PC-3 (cell line): ENCODE data around the gene ACTR1A. TPM values are rescaled to one million over a fixed set of nuclear protein-coding genes. Genes with fewer than 3 reads are reported as not detected.

Source experiments
- ATAC-seq: fragments of 200-7000 bp; cut with Tn5 transposase; 2 replicates; pipeline ENCODE4 v1.9.1; 2020; ENCODE audit warnings: mild to moderate bottlenecking, moderate library complexity
- BruUV-seq: library from RNA; stranded (reverse); fragments of 400-500 nt; replicated peaks from 2 replicates; lab custom pipeline; 2021; lab: Mats Ljungman, UMichigan
- CTCF ChIA-PET: fragments of 300-600 bp; sonication (Branson Sonifier 250); formaldehyde crosslinking; loops from one replicate; lab custom pipeline; 2022; ENCODE audit warnings: antibody characterized with exemption; lab: Charles Lee
- POLR2A ChIA-PET: fragments of 300-600 bp; sonication (Branson Sonifier 250); formaldehyde crosslinking; loops from one replicate; lab custom pipeline; 2022; ENCODE audit warnings: antibody characterized with exemption; ENCODE audit not compliant: unreplicated experiment; lab: Charles Lee
- DNase-seq: peaks from one replicate; pipeline ENCODE4 v3.0.0-alpha.2; 2015
- H2AFZ ChIP-seq: fragments of 300-600 bp; sonication (generic); 2 replicates; pipeline ENCODE4 v1.6.0; 2016; ENCODE audit warnings: antibody characterized with exemption, low read length
- H3F3A ChIP-seq: fragments of 300-600 bp; sonication (generic); one replicate; pipeline ENCODE4 v1.6.0; 2017; ENCODE audit warnings: antibody characterized with exemption, low read length, control low read depth, mild to moderate bottlenecking; ENCODE audit not compliant: unreplicated experiment
- H3K27ac ChIP-seq: fragments of 300-600 bp; sonication (generic); 2 replicates; pipeline ENCODE4 v1.5.1; 2016; ENCODE audit warnings: mild to moderate bottlenecking, low read length
- H3K27me3 ChIP-seq: fragments of 300-600 bp; sonication (generic); 2 replicates; pipeline ENCODE4 v1.6.1; 2016; ENCODE audit warnings: low read length, mixed read lengths
- H3K36me3 ChIP-seq: fragments of 300-600 bp; sonication (generic); 2 replicates; pipeline ENCODE4 v1.6.1; 2016; ENCODE audit warnings: low read depth, mixed run types, low read length, mixed read lengths
- H3K4me1 ChIP-seq: fragments of 300-600 bp; sonication (generic); 2 replicates; pipeline ENCODE4 v1.5.1; 2016; ENCODE audit warnings: low read length; ENCODE audit not compliant: insufficient read depth
- H3K4me2 ChIP-seq: fragments of 300-600 bp; sonication (generic); 2 replicates; pipeline ENCODE4 v1.6.0; 2016; ENCODE audit warnings: low read length
- H3K4me3 ChIP-seq: fragments of 300-600 bp; sonication (generic); 2 replicates; pipeline ENCODE4 v1.5.1; 2016; ENCODE audit warnings: mild to moderate bottlenecking, low read length, mixed read lengths
- H3K79me2 ChIP-seq: fragments of 300-600 bp; sonication (generic); 2 replicates; pipeline ENCODE4 v1.6.1; 2017; ENCODE audit warnings: low read length, mixed read lengths
- H3K9ac ChIP-seq: fragments of 300-600 bp; sonication (generic); 2 replicates; pipeline ENCODE4 v1.6.0; 2016; ENCODE audit warnings: mild to moderate bottlenecking, low read length
- H3K9me2 ChIP-seq: fragments of 300-600 bp; sonication (generic); replicated peaks from 2 replicates; pipeline ENCODE4 v1.6.1; 2016; ENCODE audit warnings: mixed run types, low read length, mixed read lengths
- H3K9me3 ChIP-seq: fragments of 300-600 bp; sonication (generic); 2 replicates; pipeline ENCODE4 v1.6.1; 2016; ENCODE audit warnings: low read length, mixed read lengths
- H4K20me1 ChIP-seq: fragments of 300-600 bp; sonication (generic); 2 replicates; pipeline ENCODE4 v1.6.1; 2016; ENCODE audit warnings: low read length, mixed read lengths
- EZH2 ChIP-seq: fragments of 300-600 bp; sonication (generic); IDR thresholded peaks from one replicate; pipeline ENCODE4 v1.6.1; 2017; ENCODE audit warnings: antibody characterized with exemption, mild to moderate bottlenecking, low read length; ENCODE audit not compliant: unreplicated experiment
- EZH2phosphoT487 ChIP-seq: fragments of 300-600 bp; sonication (generic); IDR thresholded peaks from 2 replicates; pipeline ENCODE4 v1.6.1; 2018; ENCODE audit warnings: mild to moderate bottlenecking, antibody characterized with exemption, low read length, borderline replicate concordance
- intact Hi-C: fragments of 100-400 bp; cut with micrococcal nuclease; formaldehyde crosslinking; loops from 2 replicates; pipeline ENCODE4 v1.9.0; 2023
- total RNA-seq: library from RNA; depleted of rRNA; stranded (reverse); fragments of >200 nt; gene quantifications from 2 replicates; pipeline ENCODE4 v1.2.3, GENCODE V29; 2014
- TF ChIP-seq, protein P1 (sequence below): fragments of 300-600 bp; sonication (generic); conservative IDR thresholded peaks from 2 replicates; pipeline ENCODE4 v1.5.1; 2017; ENCODE audit warnings: antibody characterized with exemption, low read depth, mild to moderate bottlenecking, low read length

The ACTR1A gene
- total RNA-seq, 1 experiment from 2014 or later: 69.9 TPM

DNA sequence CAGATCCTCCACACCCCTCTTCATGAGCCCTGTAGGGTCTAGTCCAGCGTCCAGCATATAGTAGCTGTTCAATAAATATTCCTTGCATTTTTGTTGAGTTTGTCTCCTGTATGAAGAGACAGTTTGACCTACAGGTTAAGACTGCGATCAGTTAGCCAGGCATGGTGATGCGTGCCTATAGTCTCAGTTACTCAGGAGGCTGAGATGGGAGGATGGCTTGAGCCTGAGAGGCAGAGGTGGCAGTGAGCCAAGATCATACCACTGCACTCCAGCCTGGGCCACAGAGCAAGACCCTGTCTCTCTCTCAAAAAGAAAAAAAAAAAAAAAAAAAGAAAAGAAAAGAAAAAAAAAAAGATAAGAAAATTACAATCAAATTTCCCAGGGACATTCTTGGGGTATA, 65.0 kb downstream of the ACTR1A start:
- Histone ChIP-seq H3K79me2 (no peaks in the 10 kb centered on the region), H2AFZ (no peak overlapping the region), H3F3A (no peaks in the 10 kb centered on the region), H3K4me1 (no peaks in the 10 kb centered on the region), H4K20me1 (no peaks in the 10 kb centered on the region), H3K4me2 (no peak overlapping the region), H3K36me3 (no peaks in the 10 kb centered on the region), H3K9ac (no peak overlapping the region), H3K9me2 (no peaks in the 10 kb centered on the region), H3K27me3 (no peaks in the 10 kb centered on the region), H3K9me3 (no peaks in the 10 kb centered on the region), H3K4me3 (no peak overlapping the region), H3K27ac (no peak overlapping the region)
- DNase-seq (no peak), ATAC-seq (no peak)
- ChIA-PET CTCF (no interaction called here), POLR2A (no interaction called here)
- intact Hi-C loops: no loop called here
- TF ChIP-seq EZH2: no peak
- TF ChIP-seq, protein P1, sequence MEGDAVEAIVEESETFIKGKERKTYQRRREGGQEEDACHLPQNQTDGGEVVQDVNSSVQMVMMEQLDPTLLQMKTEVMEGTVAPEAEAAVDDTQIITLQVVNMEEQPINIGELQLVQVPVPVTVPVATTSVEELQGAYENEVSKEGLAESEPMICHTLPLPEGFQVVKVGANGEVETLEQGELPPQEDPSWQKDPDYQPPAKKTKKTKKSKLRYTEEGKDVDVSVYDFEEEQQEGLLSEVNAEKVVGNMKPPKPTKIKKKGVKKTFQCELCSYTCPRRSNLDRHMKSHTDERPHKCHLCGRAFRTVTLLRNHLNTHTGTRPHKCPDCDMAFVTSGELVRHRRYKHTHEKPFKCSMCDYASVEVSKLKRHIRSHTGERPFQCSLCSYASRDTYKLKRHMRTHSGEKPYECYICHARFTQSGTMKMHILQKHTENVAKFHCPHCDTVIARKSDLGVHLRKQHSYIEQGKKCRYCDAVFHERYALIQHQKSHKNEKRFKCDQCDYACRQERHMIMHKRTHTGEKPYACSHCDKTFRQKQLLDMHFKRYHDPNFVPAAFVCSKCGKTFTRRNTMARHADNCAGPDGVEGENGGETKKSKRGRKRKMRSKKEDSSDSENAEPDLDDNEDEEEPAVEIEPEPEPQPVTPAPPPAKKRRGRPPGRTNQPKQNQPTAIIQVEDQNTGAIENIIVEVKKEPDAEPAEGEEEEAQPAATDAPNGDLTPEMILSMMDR: no peak
- no peak for TF ChIP-seq EZH2phosphoT487
- BruUV-seq: no TSS peak

DNA sequence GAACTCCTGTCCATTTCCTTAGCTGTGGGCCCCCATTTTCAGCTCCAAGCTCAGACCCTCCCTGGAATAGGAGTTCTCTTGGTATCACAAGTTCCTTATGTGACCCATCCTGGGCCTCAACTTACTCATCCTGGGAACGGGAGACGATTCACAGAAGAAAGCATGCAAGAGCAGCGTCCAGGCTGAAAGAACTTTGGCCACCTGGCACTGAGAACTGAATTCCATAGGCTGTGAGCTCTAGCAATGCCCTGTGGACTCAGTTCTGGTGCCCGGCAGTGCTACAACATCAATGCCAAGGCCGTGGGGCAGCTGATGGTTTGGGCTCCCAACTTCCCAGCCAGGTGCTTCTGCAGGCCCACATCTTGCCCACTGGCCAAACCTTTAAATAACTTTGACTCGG, 66.2 kb downstream of the ACTR1A start:
- Histone ChIP-seq H3K9me3 (no peaks in the 10 kb centered on the region), H3K27me3 (no peaks in the 10 kb centered on the region), H3K36me3 (no peaks in the 10 kb centered on the region), H3F3A (no peaks in the 10 kb centered on the region), H3K27ac (no peak overlapping the region), H3K4me2 (no peak overlapping the region), H3K9me2 (no peaks in the 10 kb centered on the region), H4K20me1 (no peaks in the 10 kb centered on the region), H3K9ac (no peak overlapping the region), H3K4me1 (peaks cover 5% of the 10 kb centered on the region; the same call in 1 of the 2 replicates), H3K79me2 (peaks cover 10% of the 10 kb centered on the region; the same call in 1 of the 2 replicates), H3K4me3 (no peak overlapping the region), H2AFZ (no peak overlapping the region)
- CTCF ChIA-PET: no interaction called here
- BruUV-seq: no TSS peak
- DNase-seq: no peak
- TF ChIP-seq EZH2phosphoT487 (no peak), EZH2 (no peak)
- TF ChIP-seq, protein P1: no peak
- intact Hi-C loops: no loop called here
- no peak for ATAC-seq
- POLR2A ChIA-PET: no interaction called here

DNA sequence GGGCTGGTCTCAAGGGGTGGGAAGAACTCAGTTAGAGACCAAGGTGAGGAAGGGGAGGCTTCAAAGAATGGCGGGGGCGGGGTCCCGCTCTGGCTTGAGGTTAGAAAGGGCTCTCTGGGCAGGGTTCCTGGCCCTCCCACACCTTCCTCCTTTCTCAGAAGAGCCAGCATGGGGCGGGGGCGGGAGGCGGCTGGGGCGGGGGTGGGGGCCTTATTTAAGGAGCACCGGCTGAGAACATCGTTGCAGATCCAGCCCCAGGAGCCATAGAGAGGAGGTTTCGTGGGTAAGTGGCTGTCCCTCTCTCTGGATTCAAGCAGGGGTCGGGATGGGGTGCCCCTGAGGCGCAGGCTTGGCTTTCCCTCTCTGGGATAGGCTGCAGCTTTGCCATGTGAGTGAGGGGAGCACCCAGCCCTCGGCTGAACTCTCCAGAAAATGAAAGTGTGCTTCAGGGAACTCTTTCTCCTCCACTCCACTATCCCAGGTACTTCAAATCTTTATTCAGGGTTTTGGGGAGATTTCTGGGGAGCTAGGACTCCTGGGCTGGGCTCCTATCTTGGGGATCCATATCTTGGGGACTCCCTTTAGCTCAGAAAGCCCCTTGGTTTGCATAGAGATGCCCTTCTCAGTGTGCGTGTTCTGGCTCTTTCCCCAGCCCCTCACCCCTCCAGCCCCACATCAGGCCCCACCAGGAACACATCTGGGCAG, 66.8 kb downstream of the ACTR1A start:
- no peak overlapping the region for H3K27ac ChIP-seq
- H4K20me1 ChIP-seq: no peaks in the 10 kb centered on the region
- ATAC-seq (no peak), DNase-seq (no peak)
- H3K27me3 ChIP-seq: no peaks in the 10 kb centered on the region
- intact Hi-C loops: no loop called here
- H3K9me2 ChIP-seq: no peaks in the 10 kb centered on the region
- BruUV-seq: no TSS peak
- H2AFZ ChIP-seq: no peak overlapping the region
- H3K4me3 ChIP-seq: no peak overlapping the region
- CTCF ChIA-PET: no interaction called here
- peaks cover 5% of the 10 kb centered on the region; the same call in 1 of the 2 replicates for H3K4me1 ChIP-seq
- no peaks in the 10 kb centered on the region for H3F3A ChIP-seq
- no peaks in the 10 kb centered on the region for H3K36me3 ChIP-seq
- POLR2A ChIA-PET: interaction anchor here (0.5 kb wide), 1 partner anchor 109 kb away, joined by 4 read pairs; no protein-coding TSS in a partner anchor
- no peak overlapping the region for H3K9ac ChIP-seq
- TF ChIP-seq EZH2phosphoT487 (no peak), EZH2 (no peak)
- TF ChIP-seq, protein P1: no peak
- H3K4me2 ChIP-seq: no peak overlapping the region
- peaks cover 11% of the 10 kb centered on the region; the same call in 1 of the 2 replicates for H3K79me2 ChIP-seq
- no peaks in the 10 kb centered on the region for H3K9me3 ChIP-seq
